Liver (tissue), 9 donors: Measurements from ENCODE around the gene XRCC2. TPM values are rescaled to one million over a fixed set of nuclear protein-coding genes. Genes with fewer than 3 reads are reported as not detected.

Experiments
- DNase-seq: peaks from one replicate; pipeline ENCODE4 v3.0.0-alpha.2; 2017; ENCODE audit warnings: low spot score
- H3K27ac ChIP-seq, 2 donors: one replicate each; pipeline ENCODE4 v1.7.0; 2013; ENCODE audit warnings: inconsistent platforms in 2 of 2, low read length in 2 of 2, control low read depth in 1 of 2, low read depth in 1 of 2, mild to moderate bottlenecking in 1 of 2
- H3K27me3 ChIP-seq, 4 donors: one replicate each; pipeline versions ENCODE4 v1.6.1 to v1.7.0; 2013; ENCODE audit warnings: low read length in 3 of 4, inconsistent platforms in 1 of 4, mild to moderate bottlenecking in 1 of 4, moderate library complexity in 1 of 4; ENCODE audit not compliant: control insufficient read depth in 4 of 4, insufficient read depth in 4 of 4
- H3K36me3 ChIP-seq, 4 donors: one replicate each; pipeline versions ENCODE4 v1.6.1 to v1.7.0; 2013; ENCODE audit warnings: low read length in 3 of 4, mild to moderate bottlenecking in 3 of 4, low read depth in 1 of 4, moderate library complexity in 1 of 4; ENCODE audit not compliant: control insufficient read depth in 4 of 4, insufficient read depth in 3 of 4
- H3K4me1 ChIP-seq, 4 donors: one replicate each; pipeline versions ENCODE4 v1.6.1 to v1.7.0; 2013; ENCODE audit warnings: low read length in 3 of 4, mild to moderate bottlenecking in 3 of 4, moderate library complexity in 1 of 4; ENCODE audit not compliant: control insufficient read depth in 4 of 4, insufficient read depth in 4 of 4
- H3K4me3 ChIP-seq, 3 donors: one replicate each; pipeline versions ENCODE4 v1.6.1 to v1.7.0; 2013; ENCODE audit warnings: low read length in 3 of 3, control low read depth in 1 of 3, low read depth in 1 of 3, mild to moderate bottlenecking in 1 of 3
- H3K9ac ChIP-seq, 2 donors: one replicate each; pipeline ENCODE4 v1.7.0; 2013; ENCODE audit warnings: low read length in 2 of 2, mild to moderate bottlenecking in 2 of 2, moderate library complexity in 2 of 2, control low read depth in 1 of 2, low read depth in 1 of 2
- H3K9me3 ChIP-seq, 4 donors: one replicate each; pipeline versions ENCODE4 v1.6.1 to v1.7.0; 2013; ENCODE audit warnings: low read length in 3 of 4; ENCODE audit not compliant: control insufficient read depth in 4 of 4
- ATF3 ChIP-seq: IDR thresholded peaks from 2 replicates; pipeline ENCODE4 v1.6.1; 2016; ENCODE audit warnings: antibody characterized with exemption
- EGR1 ChIP-seq, 2 donors: IDR thresholded peaks; 2 replicates each; pipeline ENCODE4 v1.6.1; 2016 to 2018; ENCODE audit warnings: antibody characterized with exemption in 2 of 2, low read depth in 2 of 2
- FOXA1 ChIP-seq: IDR thresholded peaks from 2 replicates; pipeline ENCODE4 v1.6.1; 2016; ENCODE audit warnings: antibody characterized with exemption
- FOXA2 ChIP-seq: IDR thresholded peaks from 2 replicates; pipeline ENCODE4 v1.6.1; 2016; ENCODE audit warnings: antibody characterized with exemption
- GABPA ChIP-seq, 2 donors: IDR thresholded peaks in 1 of 2; conservative IDR thresholded peaks in 1 of 2; 2 replicates each; pipeline ENCODE4 v1.6.1; 2016; ENCODE audit warnings: antibody characterized with exemption in 2 of 2, mild to moderate bottlenecking in 1 of 2, moderate library complexity in 1 of 2
- HNF4A ChIP-seq, 2 donors: conservative IDR thresholded peaks; 2 replicates each; pipeline ENCODE4 v1.6.1; 2016; ENCODE audit warnings: antibody characterized with exemption in 2 of 2, mild to moderate bottlenecking in 2 of 2
- HNF4G ChIP-seq: IDR thresholded peaks from 2 replicates; pipeline ENCODE4 v1.6.1; 2016; ENCODE audit warnings: antibody characterized with exemption
- MAX ChIP-seq: IDR thresholded peaks from 2 replicates; pipeline ENCODE4 v1.6.1; 2016; ENCODE audit warnings: antibody characterized with exemption
- REST ChIP-seq: IDR thresholded peaks from 2 replicates; pipeline ENCODE4 v1.6.1; 2016; ENCODE audit warnings: antibody characterized with exemption, mild to moderate bottlenecking
- SP1 ChIP-seq: IDR thresholded peaks from 2 replicates; pipeline ENCODE4 v1.6.1; 2018; ENCODE audit warnings: antibody characterized with exemption, mild to moderate bottlenecking
- TAF1 ChIP-seq: conservative IDR thresholded peaks from 2 replicates; pipeline ENCODE4 v1.6.1; 2016; ENCODE audit warnings: antibody characterized with exemption, mild to moderate bottlenecking
- YY1 ChIP-seq: IDR thresholded peaks from 2 replicates; pipeline ENCODE4 v1.6.1; 2016; ENCODE audit warnings: antibody characterized with exemption, mild to moderate bottlenecking
- WGBS: extraction: QIAGEN DNeasy Blood & Tissue Kit; methylation state at CpG from one replicate; pipeline ENCODE4 v1.1.7; 2013; 5-methylcytosine and 5-hydroxymethylcytosine counted together
- polyA plus RNA-seq, 2 donors: library from polyadenylated mRNA; stranded (reverse) in 1 of 2; unstranded in 1 of 2; fragments of 200-250 nt in 1 of 2; fragments of >200 nt in 1 of 2; fragmentation: Nextera tagmentation in 1 of 2; extraction: Ambion mirVana in 1 of 2; gene quantifications; one replicate each; pipeline versions ENCODE4 v1.2.1 to v1.2.3, GENCODE V29; 2013 to 2015
- total RNA-seq, 2 donors: library from RNA; depleted of rRNA; stranded (reverse); fragments of >200 nt; gene quantifications; one replicate each; pipeline ENCODE4 v1.2.3, GENCODE V29; 2014
- TF ChIP-seq, protein P1 (sequence below): fragments of 150-350 bp; IDR thresholded peaks from 2 replicates; pipeline ENCODE4 v1.5.1; 2017; ENCODE audit warnings: improper control_type of control experiment, low read depth, low read length; ENCODE audit not compliant: missing input control
- TF ChIP-seq, protein P2 (sequence below): IDR thresholded peaks from 2 replicates; pipeline ENCODE4 v1.6.1; 2016; ENCODE audit warnings: antibody characterized with exemption
- donor health status: healthy.
- donor health status: healthy.
- donor health status: healthy.
- donor health status: healthy.
- donor health status: healthy.

XRCC2 gene
- total and polyA plus RNA-seq, 4 donors, result 0.08 to 6.2 (median 0.23) TPM

DNA sequence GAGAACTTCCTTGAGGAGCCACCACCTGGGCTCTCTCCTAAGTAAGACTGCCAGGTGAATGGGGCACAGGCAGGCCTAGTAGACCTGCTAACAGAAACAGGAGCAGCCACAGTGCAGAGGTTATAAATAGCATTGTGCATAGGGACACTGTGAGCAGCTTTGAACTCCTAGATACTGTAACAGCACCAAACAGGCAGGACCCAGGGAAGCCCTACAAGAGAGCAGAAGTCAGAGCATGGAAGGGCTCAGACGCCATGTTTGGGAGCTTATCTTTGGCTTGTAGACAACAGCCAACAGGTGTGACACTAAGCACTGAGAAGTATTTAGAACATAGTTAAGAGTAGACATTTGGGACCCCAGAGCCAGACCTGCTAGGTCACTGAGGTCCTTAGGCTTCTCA lies 14.5 kb downstream of the XRCC2 start:
- Histone ChIP-seq H3K9ac (no peak overlapping the region), H3K27ac (no peak overlapping the region), H3K36me3 (no peaks in the 10 kb centered on the region), H3K4me1 (no peaks in the 10 kb centered on the region), H3K27me3 (no peaks in the 10 kb centered on the region), H3K9me3 (no peaks in the 10 kb centered on the region), H3K4me3 (no peak overlapping the region)
- TF ChIP-seq, protein P1, sequence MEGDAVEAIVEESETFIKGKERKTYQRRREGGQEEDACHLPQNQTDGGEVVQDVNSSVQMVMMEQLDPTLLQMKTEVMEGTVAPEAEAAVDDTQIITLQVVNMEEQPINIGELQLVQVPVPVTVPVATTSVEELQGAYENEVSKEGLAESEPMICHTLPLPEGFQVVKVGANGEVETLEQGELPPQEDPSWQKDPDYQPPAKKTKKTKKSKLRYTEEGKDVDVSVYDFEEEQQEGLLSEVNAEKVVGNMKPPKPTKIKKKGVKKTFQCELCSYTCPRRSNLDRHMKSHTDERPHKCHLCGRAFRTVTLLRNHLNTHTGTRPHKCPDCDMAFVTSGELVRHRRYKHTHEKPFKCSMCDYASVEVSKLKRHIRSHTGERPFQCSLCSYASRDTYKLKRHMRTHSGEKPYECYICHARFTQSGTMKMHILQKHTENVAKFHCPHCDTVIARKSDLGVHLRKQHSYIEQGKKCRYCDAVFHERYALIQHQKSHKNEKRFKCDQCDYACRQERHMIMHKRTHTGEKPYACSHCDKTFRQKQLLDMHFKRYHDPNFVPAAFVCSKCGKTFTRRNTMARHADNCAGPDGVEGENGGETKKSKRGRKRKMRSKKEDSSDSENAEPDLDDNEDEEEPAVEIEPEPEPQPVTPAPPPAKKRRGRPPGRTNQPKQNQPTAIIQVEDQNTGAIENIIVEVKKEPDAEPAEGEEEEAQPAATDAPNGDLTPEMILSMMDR, result no peak
- no peak for TF ChIP-seq MAX
- TF ChIP-seq FOXA1, result no peak
- TF ChIP-seq HNF4G, result no peak
- no peak for TF ChIP-seq GABPA (IDR thresholded peaks at IDR 0.05 in 1 of 2, conservative IDR thresholded peaks at IDR 0.05 in 1 of 2)
- TF ChIP-seq HNF4A (conservative IDR thresholded peaks at IDR 0.05), result no peak
- 92% methylated on average over 1 of the region's 1 CpG for WGBS
- no peak for DNase-seq

- H3K9ac ChIP-seq, result no peak overlapping the region
- H3K9me3 ChIP-seq, result no peaks in the 10 kb centered on the region
- no peaks in the 10 kb centered on the region for H3K4me1 ChIP-seq
- no peak for DNase-seq
- no peaks in the 10 kb centered on the region for H3K27me3 ChIP-seq
- no peak overlapping the region for H3K27ac ChIP-seq
- TF ChIP-seq HNF4A (conservative IDR thresholded peaks at IDR 0.05) (no peak), FOXA2 (no peak), EGR1 (IDR thresholded peaks at IDR 0.05; ENCODE audit: low read depth in 2 of 2) (no peak), SP1 (no peak), REST (no peak), FOXA1 (no peak), TAF1 (no peak), YY1 (no peak), GABPA (IDR thresholded peaks at IDR 0.05 in 1 of 2, conservative IDR thresholded peaks at IDR 0.05 in 1 of 2) (no peak), HNF4G (no peak), MAX (no peak), ATF3 (no peak)
- TF ChIP-seq, protein P2, sequence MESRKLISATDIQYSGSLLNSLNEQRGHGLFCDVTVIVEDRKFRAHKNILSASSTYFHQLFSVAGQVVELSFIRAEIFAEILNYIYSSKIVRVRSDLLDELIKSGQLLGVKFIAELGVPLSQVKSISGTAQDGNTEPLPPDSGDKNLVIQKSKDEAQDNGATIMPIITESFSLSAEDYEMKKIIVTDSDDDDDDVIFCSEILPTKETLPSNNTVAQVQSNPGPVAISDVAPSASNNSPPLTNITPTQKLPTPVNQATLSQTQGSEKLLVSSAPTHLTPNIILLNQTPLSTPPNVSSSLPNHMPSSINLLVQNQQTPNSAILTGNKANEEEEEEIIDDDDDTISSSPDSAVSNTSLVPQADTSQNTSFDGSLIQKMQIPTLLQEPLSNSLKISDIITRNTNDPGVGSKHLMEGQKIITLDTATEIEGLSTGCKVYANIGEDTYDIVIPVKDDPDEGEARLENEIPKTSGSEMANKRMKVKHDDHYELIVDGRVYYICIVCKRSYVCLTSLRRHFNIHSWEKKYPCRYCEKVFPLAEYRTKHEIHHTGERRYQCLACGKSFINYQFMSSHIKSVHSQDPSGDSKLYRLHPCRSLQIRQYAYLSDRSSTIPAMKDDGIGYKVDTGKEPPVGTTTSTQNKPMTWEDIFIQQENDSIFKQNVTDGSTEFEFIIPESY, result no peak
- H3K4me3 ChIP-seq, result no peak overlapping the region
- 98% methylated on average over 7 of the region's 7 CpGs for WGBS
- H3K36me3 ChIP-seq, result no peaks in the 10 kb centered on the region
These were observed 15.9 kb downstream of the XRCC2 start for GRCh38 chr7:152660021-152660420.
